Testis (tissue), 2 donors: ENCODE results near the gene ASAP2.

ENCODE experiments used
- CTCF ChIP-seq, 3 experiments: fragments of 450-650 bp in 2 of 3; fragments of 200-600 bp in 1 of 3; sonication (generic) in 1 of 3; IDR thresholded peaks; one replicate each; pipeline ENCODE4 v1.5.1; 2016 to 2019; ENCODE audit warnings: antibody characterized with exemption in 3 of 3, mild to moderate bottlenecking in 2 of 3, moderate library complexity in 1 of 3
- POLR2A ChIP-seq: fragments of 450-650 bp; IDR thresholded peaks from one replicate; pipeline ENCODE4 v1.6.1; 2017; ENCODE audit warnings: antibody characterized with exemption, mild to moderate bottlenecking, moderate library complexity

DNA sequence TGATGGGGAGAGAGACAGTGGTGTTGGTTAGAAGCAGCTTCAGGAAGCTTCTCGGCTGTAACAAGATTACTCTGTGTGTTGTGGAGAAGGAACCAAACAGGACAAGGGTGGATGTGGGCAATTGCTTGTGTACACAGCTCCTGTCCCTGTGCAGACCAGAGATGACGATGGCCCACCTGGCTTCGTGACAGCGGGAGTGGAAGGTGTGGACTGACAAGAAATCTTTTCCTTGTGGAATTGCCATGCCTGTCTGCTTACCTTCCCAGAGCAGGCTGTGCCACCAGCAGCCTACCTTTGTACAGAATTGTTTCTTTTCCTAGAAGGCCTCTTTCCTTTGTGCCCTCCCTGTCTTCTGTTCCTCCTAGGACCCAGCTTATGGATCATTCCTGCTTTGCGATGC lies 122.9 kb downstream of the ASAP2 start:
- TF ChIP-seq CTCF (IDR thresholded peaks at IDR 0.05) (no peak), POLR2A (no peak)
